Brain microvascular endothelial cell (primary cell): ENCODE results near the gene GAN.

Experiments used
- DNase-seq: peaks from one replicate; pipeline ENCODE4 v3.0.0-alpha.2; 2020
- H3K27ac ChIP-seq: fragments of 250-450 bp; sonication (Bioruptor Pico); 2 replicates; pipeline ENCODE4 v1.5.1; 2020; ENCODE audit warnings: mild to moderate bottlenecking, moderate library complexity
- H3K27me3 ChIP-seq: fragments of 250-450 bp; sonication (Bioruptor Pico); replicated peaks from 2 replicates; pipeline ENCODE4 v1.5.1; 2020; ENCODE audit warnings: mild to moderate bottlenecking
- H3K36me3 ChIP-seq: fragments of 250-450 bp; sonication (Bioruptor Pico); replicated peaks from 2 replicates; pipeline ENCODE4 v1.5.1; 2020; ENCODE audit warnings: mild to moderate bottlenecking
- H3K4me3 ChIP-seq: 2 replicates; pipeline ENCODE4 v1.5.1; 2011; ENCODE audit warnings: low read depth, mild to moderate bottlenecking, control low read depth, low read length, moderate library complexity
- CTCF ChIP-seq: IDR thresholded peaks from 2 replicates; pipeline ENCODE4 v1.5.1; 2011; ENCODE audit warnings: low read depth, mild to moderate bottlenecking, moderate library complexity, low read length, control low read depth, inconsistent platforms; ENCODE audit errors: missing control alignments
- in situ Hi-C: cut with HindIII; loops from 2 replicates; pipeline ENCODE4 v1.10.0; 2017; ENCODE audit warnings: low sequenced_read_pairs, low pct_ligation_motif_present

Gene GAN

GRCh38 chr16:81311762-81312161, 3.0 kb upstream of the GAN start:
- no peak for TF ChIP-seq CTCF
- Histone ChIP-seq H3K27me3 (no peaks in the 10 kb centered on the region), H3K36me3 (no peaks in the 10 kb centered on the region), H3K4me3 (no peak overlapping the region), H3K27ac (no peak overlapping the region)
- in situ Hi-C loops, result no loop called here
- no peak for DNase-seq

- Histone ChIP-seq H3K4me3 (peak overlapping the region; percentile 90), H3K27ac (peak overlapping the region; percentile 74), H3K36me3 (no peaks in the 10 kb centered on the region), H3K27me3 (no peaks in the 10 kb centered on the region)
- TF ChIP-seq CTCF, result no peak
- DNase-seq, result no peak
- in situ Hi-C loops, result no loop called here
Measured at GRCh38 chr16:81313701-81314602, 810 bp upstream of the GAN start.

GRCh38 chr16:81315271-81316175, 761 bp downstream of the GAN start:
- H3K36me3 ChIP-seq, result no peaks in the 10 kb centered on the region
- H3K27ac ChIP-seq, result peak overlapping the region; percentile 74
- peak; percentile 18 for TF ChIP-seq CTCF
- no peaks in the 10 kb centered on the region for H3K27me3 ChIP-seq
- H3K4me3 ChIP-seq, result peak overlapping the region; percentile 90
- DNase-seq, result peak; percentile 28
- in situ Hi-C loops, result no loop called here

DNA sequence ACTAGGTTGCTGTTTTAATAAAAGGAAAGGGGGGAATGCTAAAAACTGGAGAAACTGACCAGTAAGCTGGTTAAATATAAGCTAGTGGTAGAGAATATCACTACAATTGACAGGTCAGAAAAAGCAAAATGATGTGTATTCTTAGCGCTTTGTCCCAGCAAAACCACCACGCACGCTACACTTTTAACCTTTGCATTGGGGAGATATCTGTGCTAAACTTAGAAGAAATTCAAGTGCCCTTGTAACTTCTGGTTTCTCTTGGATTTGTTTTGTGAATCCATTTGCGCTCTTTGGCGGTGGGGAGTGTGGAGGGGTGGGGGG, 1.4 kb downstream of the GAN start:
- no peak overlapping the region for H3K27ac ChIP-seq

DNA sequence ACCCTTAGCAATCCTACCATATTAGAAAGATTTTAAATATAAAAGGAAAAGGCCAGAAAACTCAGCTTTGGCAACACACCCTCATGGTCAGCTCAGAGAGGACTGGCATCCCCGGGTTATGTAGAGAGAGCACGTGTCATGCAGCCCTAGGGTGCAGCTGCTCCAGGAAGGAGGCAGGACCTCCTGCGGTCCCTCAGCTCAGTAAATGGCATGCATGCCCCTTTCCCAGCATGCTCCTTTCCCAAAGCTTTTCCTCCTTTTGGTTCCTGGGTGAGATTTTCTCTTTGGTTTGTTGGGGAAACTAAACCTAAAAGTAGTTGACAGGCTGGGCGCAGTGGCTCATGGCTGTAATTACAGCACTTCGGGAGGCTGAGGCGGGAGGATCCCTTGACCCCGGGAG, 3.9 kb downstream of the GAN start:
- H3K4me3 ChIP-seq, result no peak overlapping the region
- H3K36me3 ChIP-seq, result no peaks in the 10 kb centered on the region
- in situ Hi-C loops, result no loop called here
- no peaks in the 10 kb centered on the region for H3K27me3 ChIP-seq
- no peak overlapping the region for H3K27ac ChIP-seq
- no peak for TF ChIP-seq CTCF
- no peak for DNase-seq

More for the DNA sequence above, 1.4 kb downstream of the GAN start:
- in situ Hi-C loops, result no loop called here
- DNase-seq, result no peak
- no peak for TF ChIP-seq CTCF
- H3K27me3 ChIP-seq, result no peaks in the 10 kb centered on the region
- no peaks in the 10 kb centered on the region for H3K36me3 ChIP-seq
- peak overlapping the region; percentile 90 for H3K4me3 ChIP-seq
